Measurements from ENCODE around the gene RPL38. TPM values are rescaled to one million over a fixed set of nuclear protein-coding genes. Genes with fewer than 3 reads are reported as not detected.

RPL38 gene
- total RNA-seq, 1 donor from 2014 or later = 4,876 TPM

GRCh38 chr17:74241847-74242246 lies 38.4 kb downstream of the RPL38 start:
- no peak overlapping the region for H3K4me3 ChIP-seq (ENCODE audit: low read length in 3 of 3)
- H3K9ac ChIP-seq (ENCODE audit: low read depth in 1 of 3, low read length in 3 of 3) = peak overlapping the region in 2 of 3 donors; percentile 51 to 70
- peaks cover 8 to 13% (median 12%) of the 10 kb centered on the region in 3 donors for H3K36me3 ChIP-seq (ENCODE audit: control insufficient read depth in 3 of 3, insufficient read depth in 3 of 3, low read length in 3 of 3)
- peak overlapping the region; percentile 47 for H3K27ac ChIP-seq (ENCODE audit: low read depth, low read length)
- H3K4me1 ChIP-seq (ENCODE audit: control insufficient read depth in 3 of 3, insufficient read depth in 3 of 3, low read length in 3 of 3) = peaks cover 32 to 42% (median 33%) of the 10 kb centered on the region in 3 donors
- no peaks in the 10 kb centered on the region for H3K27me3 ChIP-seq (ENCODE audit: control insufficient read depth in 3 of 3, insufficient read depth in 3 of 3, low read length in 3 of 3)
- no peaks in the 10 kb centered on the region for H3K9me3 ChIP-seq (ENCODE audit: control insufficient read depth in 3 of 3, low read length in 3 of 3)

GRCh38 chr17:74243013-74243755 lies 39.7 kb downstream of the RPL38 start:
- H3K27me3 ChIP-seq (ENCODE audit: control insufficient read depth in 3 of 3, insufficient read depth in 3 of 3, low read length in 3 of 3) = no peaks in the 10 kb centered on the region
- H3K4me1 ChIP-seq (ENCODE audit: control insufficient read depth in 3 of 3, insufficient read depth in 3 of 3, low read length in 3 of 3) = peaks cover 32 to 42% (median 33%) of the 10 kb centered on the region in 3 donors
- H3K9me3 ChIP-seq (ENCODE audit: control insufficient read depth in 3 of 3, low read length in 3 of 3) = no peaks in the 10 kb centered on the region
- H3K9ac ChIP-seq (ENCODE audit: low read depth in 1 of 3, low read length in 3 of 3) = peak overlapping the region in 2 of 3 donors; percentile 45 to 47
- no peak overlapping the region for H3K4me3 ChIP-seq (ENCODE audit: low read length in 3 of 3)
- no peak overlapping the region for H3K27ac ChIP-seq (ENCODE audit: low read depth, low read length)
- peaks cover 9 to 12% (median 10%) of the 10 kb centered on the region in 3 donors for H3K36me3 ChIP-seq (ENCODE audit: control insufficient read depth in 3 of 3, insufficient read depth in 3 of 3, low read length in 3 of 3)

- Histone ChIP-seq H3K27me3 (ENCODE audit: control insufficient read depth in 3 of 3, insufficient read depth in 3 of 3, low read length in 3 of 3) (no peaks in the 10 kb centered on the region), H3K9ac (ENCODE audit: low read depth in 1 of 3, low read length in 3 of 3) (no peak overlapping the region), H3K36me3 (ENCODE audit: control insufficient read depth in 3 of 3, insufficient read depth in 3 of 3, low read length in 3 of 3) (peaks cover 11 to 15% (median 12%) of the 10 kb centered on the region in 3 donors), H3K4me3 (ENCODE audit: low read length in 3 of 3) (no peak overlapping the region), H3K4me1 (ENCODE audit: control insufficient read depth in 3 of 3, insufficient read depth in 3 of 3, low read length in 3 of 3) (peaks cover 32 to 38% (median 33%) of the 10 kb centered on the region in 3 donors), H3K27ac (ENCODE audit: low read depth, low read length) (no peak overlapping the region), H3K9me3 (ENCODE audit: control insufficient read depth in 3 of 3, low read length in 3 of 3) (no peaks in the 10 kb centered on the region)
These were observed 40.6 kb downstream of the RPL38 start for GRCh38 chr17:74244128-74244527.

DNA sequence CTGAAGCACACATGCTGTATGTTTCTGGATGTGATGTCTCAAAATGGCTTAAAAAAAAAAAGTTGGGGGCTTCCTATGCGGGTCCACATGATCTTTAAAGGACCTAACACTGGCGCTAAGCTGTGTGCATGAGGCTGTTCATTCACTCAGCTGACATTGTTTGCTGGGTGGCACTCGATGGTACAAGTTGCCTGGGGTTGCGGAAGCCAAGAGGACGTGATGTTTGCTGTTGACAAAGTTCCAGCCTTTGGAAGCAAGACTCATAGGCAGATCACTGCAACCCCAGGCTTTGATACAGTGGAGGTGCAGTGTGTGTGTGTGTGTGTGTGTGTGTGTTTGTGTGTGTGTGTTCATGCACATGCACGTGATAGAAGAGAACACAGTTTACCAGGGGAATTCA lies 41.1 kb downstream of the RPL38 start:
- Histone ChIP-seq H3K27me3 (ENCODE audit: control insufficient read depth in 3 of 3, insufficient read depth in 3 of 3, low read length in 3 of 3) (no peaks in the 10 kb centered on the region), H3K9me3 (ENCODE audit: control insufficient read depth in 3 of 3, low read length in 3 of 3) (no peaks in the 10 kb centered on the region), H3K27ac (ENCODE audit: low read depth, low read length) (no peak overlapping the region), H3K4me1 (ENCODE audit: control insufficient read depth in 3 of 3, insufficient read depth in 3 of 3, low read length in 3 of 3) (peaks cover 32 to 35% (median 32%) of the 10 kb centered on the region in 3 donors), H3K36me3 (ENCODE audit: control insufficient read depth in 3 of 3, insufficient read depth in 3 of 3, low read length in 3 of 3) (peaks cover 11 to 16% (median 15%) of the 10 kb centered on the region in 3 donors), H3K4me3 (ENCODE audit: low read length in 3 of 3) (no peak overlapping the region), H3K9ac (ENCODE audit: low read depth in 1 of 3, low read length in 3 of 3) (no peak overlapping the region)

GRCh38 chr17:74245145-74245831 lies 41.8 kb downstream of the RPL38 start:
- H3K4me1 ChIP-seq (ENCODE audit: control insufficient read depth in 3 of 3, insufficient read depth in 3 of 3, low read length in 3 of 3) = peaks cover 30 to 31% (median 30%) of the 10 kb centered on the region in 3 donors
- no peak overlapping the region for H3K9ac ChIP-seq (ENCODE audit: low read depth in 1 of 3, low read length in 3 of 3)
- H3K4me3 ChIP-seq (ENCODE audit: low read length in 3 of 3) = no peak overlapping the region
- no peaks in the 10 kb centered on the region for H3K27me3 ChIP-seq (ENCODE audit: control insufficient read depth in 3 of 3, insufficient read depth in 3 of 3, low read length in 3 of 3)
- H3K36me3 ChIP-seq (ENCODE audit: control insufficient read depth in 3 of 3, insufficient read depth in 3 of 3, low read length in 3 of 3) = peaks cover 11 to 16% (median 15%) of the 10 kb centered on the region in 3 donors
- H3K9me3 ChIP-seq (ENCODE audit: control insufficient read depth in 3 of 3, low read length in 3 of 3) = no peaks in the 10 kb centered on the region
- H3K27ac ChIP-seq (ENCODE audit: low read depth, low read length) = no peak overlapping the region

- peaks cover 24 to 26% (median 25%) of the 10 kb centered on the region in 3 donors for H3K4me1 ChIP-seq (ENCODE audit: control insufficient read depth in 3 of 3, insufficient read depth in 3 of 3, low read length in 3 of 3)
- no peaks in the 10 kb centered on the region for H3K9me3 ChIP-seq (ENCODE audit: control insufficient read depth in 3 of 3, low read length in 3 of 3)
- H3K36me3 ChIP-seq (ENCODE audit: control insufficient read depth in 3 of 3, insufficient read depth in 3 of 3, low read length in 3 of 3) = peaks cover 15 to 20% (median 16%) of the 10 kb centered on the region in 3 donors
- no peaks in the 10 kb centered on the region for H3K27me3 ChIP-seq (ENCODE audit: control insufficient read depth in 3 of 3, insufficient read depth in 3 of 3, low read length in 3 of 3)
- no peak overlapping the region for H3K9ac ChIP-seq (ENCODE audit: low read depth in 1 of 3, low read length in 3 of 3)
- no peak overlapping the region for H3K27ac ChIP-seq (ENCODE audit: low read depth, low read length)
- no peak overlapping the region for H3K4me3 ChIP-seq (ENCODE audit: low read length in 3 of 3)
These were observed 42.4 kb downstream of the RPL38 start for GRCh38 chr17:74245871-74246270.

DNA sequence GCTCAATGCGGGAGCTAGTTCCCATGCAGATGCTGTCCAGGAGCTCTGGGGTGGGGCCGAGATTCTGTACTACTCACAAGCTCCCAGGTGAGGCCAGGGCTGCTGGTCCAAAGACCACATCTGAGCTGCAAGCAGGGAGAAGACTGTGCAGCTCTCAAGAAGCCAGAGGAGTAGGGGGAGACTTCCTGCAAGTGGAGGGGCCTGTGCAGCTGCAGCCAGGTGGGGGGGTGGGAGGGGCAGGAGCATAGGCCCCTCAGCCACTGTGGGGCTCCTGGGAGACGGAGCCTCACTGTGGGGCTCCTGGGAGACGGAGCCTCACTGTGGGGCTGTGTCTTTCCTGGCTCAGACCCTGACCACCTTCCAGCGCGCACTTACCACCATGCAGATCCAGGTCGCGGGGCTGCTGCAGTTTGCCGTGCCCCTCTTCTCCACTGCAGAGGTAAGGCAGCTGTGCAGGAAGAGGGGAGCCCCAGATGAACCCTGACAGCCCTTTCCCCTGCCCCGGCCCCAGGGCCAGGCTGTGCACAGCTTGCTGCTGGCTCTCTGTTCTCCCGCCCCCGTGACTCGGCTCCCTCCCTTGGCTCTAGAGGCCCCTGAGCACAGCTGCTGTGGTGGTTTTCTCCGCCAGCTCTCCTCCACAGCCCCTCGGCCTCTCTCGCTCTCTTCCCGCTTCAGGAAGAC lies 46.3 kb downstream of the RPL38 start:
- H3K27ac ChIP-seq (ENCODE audit: low read depth, low read length) = no peak overlapping the region
- H3K4me1 ChIP-seq (ENCODE audit: control insufficient read depth in 3 of 3, insufficient read depth in 3 of 3, low read length in 3 of 3) = no peaks in the 10 kb centered on the region
- no peaks in the 10 kb centered on the region for H3K27me3 ChIP-seq (ENCODE audit: control insufficient read depth in 3 of 3, insufficient read depth in 3 of 3, low read length in 3 of 3)
- no peak overlapping the region for H3K9ac ChIP-seq (ENCODE audit: low read depth in 1 of 3, low read length in 3 of 3)
- peaks cover 27 to 37% (median 37%) of the 10 kb centered on the region in 3 donors for H3K36me3 ChIP-seq (ENCODE audit: control insufficient read depth in 3 of 3, insufficient read depth in 3 of 3, low read length in 3 of 3)
- H3K4me3 ChIP-seq (ENCODE audit: low read length in 3 of 3) = no peak overlapping the region
- no peaks in the 10 kb centered on the region for H3K9me3 ChIP-seq (ENCODE audit: control insufficient read depth in 3 of 3, low read length in 3 of 3)

DNA sequence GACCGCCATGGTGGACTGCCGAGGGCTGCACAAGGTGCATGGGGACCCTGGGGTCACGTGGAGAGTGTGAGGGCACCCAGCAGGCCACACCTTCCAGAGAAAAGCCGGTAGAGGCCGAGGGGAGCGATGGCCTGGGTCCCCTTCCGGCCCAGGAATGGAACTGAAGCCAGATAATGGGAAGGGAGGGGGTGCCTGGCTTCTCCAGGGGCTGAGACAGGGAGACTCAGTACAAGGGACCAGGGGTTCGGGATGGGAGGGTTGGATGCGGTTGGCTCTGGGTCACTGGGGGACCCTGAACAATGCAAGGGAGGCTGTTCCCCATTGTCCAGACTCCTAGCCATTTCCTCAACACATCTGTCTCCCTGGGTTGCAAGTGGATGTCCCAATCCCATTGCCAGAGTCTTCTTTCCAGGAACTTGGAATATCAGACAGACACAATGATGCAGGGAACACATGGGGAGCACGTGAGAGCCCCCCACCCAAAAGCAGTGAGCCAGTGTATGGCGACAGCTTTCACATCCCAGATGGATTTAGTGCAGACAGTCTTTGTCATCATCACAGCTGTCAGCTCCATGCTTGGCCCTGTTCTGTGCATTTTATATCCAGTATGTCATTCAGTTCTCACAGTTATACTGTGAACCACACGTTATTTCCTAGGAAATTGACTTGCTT lies 47.0 kb downstream of the RPL38 start:
- H3K4me3 ChIP-seq (ENCODE audit: low read length in 3 of 3) = no peak overlapping the region
- H3K9me3 ChIP-seq (ENCODE audit: control insufficient read depth in 3 of 3, low read length in 3 of 3) = no peaks in the 10 kb centered on the region
- H3K27ac ChIP-seq (ENCODE audit: low read depth, low read length) = no peak overlapping the region
- H3K9ac ChIP-seq (ENCODE audit: low read depth in 1 of 3, low read length in 3 of 3) = no peak overlapping the region
- peaks cover 29 to 37% (median 37%) of the 10 kb centered on the region in 3 donors for H3K36me3 ChIP-seq (ENCODE audit: control insufficient read depth in 3 of 3, insufficient read depth in 3 of 3, low read length in 3 of 3)
- H3K4me1 ChIP-seq (ENCODE audit: control insufficient read depth in 3 of 3, insufficient read depth in 3 of 3, low read length in 3 of 3) = no peaks in the 10 kb centered on the region
- H3K27me3 ChIP-seq (ENCODE audit: control insufficient read depth in 3 of 3, insufficient read depth in 3 of 3, low read length in 3 of 3) = no peaks in the 10 kb centered on the region

- Histone ChIP-seq H3K27ac (ENCODE audit: low read depth, low read length) (no peak overlapping the region), H3K36me3 (ENCODE audit: control insufficient read depth in 3 of 3, insufficient read depth in 3 of 3, low read length in 3 of 3) (peaks cover 29 to 42% (median 40%) of the 10 kb centered on the region in 3 donors), H3K4me3 (ENCODE audit: low read length in 3 of 3) (no peak overlapping the region), H3K9ac (ENCODE audit: low read depth in 1 of 3, low read length in 3 of 3) (no peak overlapping the region), H3K27me3 (ENCODE audit: control insufficient read depth in 3 of 3, insufficient read depth in 3 of 3, low read length in 3 of 3) (no peaks in the 10 kb centered on the region), H3K9me3 (ENCODE audit: control insufficient read depth in 3 of 3, low read length in 3 of 3) (no peaks in the 10 kb centered on the region), H3K4me1 (ENCODE audit: control insufficient read depth in 3 of 3, insufficient read depth in 3 of 3, low read length in 3 of 3) (no peaks in the 10 kb centered on the region)
These were observed 47.6 kb downstream of the RPL38 start for GRCh38 chr17:74251051-74251450.
